Activated effector memory CD4-positive, alpha-beta T cell treated with anti-CD3 and anti-CD28 coated beads, Interleukin-2, amount 50 U/mL, for 16 hours (primary cell): ENCODE measurements around the gene MAP2K5.
"Not testable (repeated sequence)": the region's sequence is repeated elsewhere in the genome, so short reads cannot be mapped to it uniquely, and the experiment has no call there.

ENCODE experiments used
- DNase-seq: peaks from one replicate; pipeline ENCODE4 v3.0.0-alpha.2; 2020

Gene MAP2K5

GRCh38 chr15:67605871-67606270 lies 63.4 kb downstream of the MAP2K5 start:
- DNase-seq, result no peak

DNA sequence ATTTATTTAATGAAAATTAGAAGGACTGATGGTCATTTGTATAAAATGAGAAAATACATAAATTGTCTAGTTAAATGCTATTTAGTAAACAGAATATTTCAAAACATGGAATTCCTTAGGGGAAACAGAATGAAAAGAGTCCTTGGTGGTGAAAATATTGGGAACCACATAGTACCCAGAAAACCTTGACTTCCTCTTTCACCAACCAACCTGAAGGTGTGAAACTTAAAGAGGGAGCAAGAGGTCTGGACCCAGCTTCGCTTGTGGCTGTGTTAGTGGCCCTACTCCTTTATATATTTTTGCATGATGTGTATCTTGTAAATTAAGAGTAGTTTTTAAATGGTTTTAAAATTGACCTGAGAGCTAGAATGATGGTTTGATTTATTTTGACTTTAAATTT lies 64.2 kb downstream of the MAP2K5 start:
- no peak for DNase-seq

DNA sequence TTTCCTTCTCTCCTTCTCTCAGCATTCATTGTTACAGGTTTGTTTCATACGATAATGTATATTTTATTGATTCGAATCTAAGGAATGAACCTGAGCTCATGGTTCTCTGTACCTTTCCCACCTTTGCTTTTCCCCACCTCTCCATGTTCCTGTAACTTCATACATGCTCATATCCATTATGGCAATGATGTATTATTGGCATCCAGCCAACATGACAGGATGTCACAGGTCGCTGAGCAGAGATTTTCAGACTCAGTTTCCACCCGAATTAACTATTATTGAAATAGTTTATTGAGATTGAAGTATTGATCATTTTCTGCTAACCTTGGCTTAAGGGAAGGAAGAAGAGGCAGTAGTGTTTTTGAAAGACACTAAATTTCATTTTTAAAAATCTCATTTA lies 64.8 kb downstream of the MAP2K5 start:
- no peak for DNase-seq

- no peak for DNase-seq
Measured at GRCh38 chr15:67607959-67608637, 65.6 kb downstream of the MAP2K5 start.

- DNase-seq, result no peak
Measured at GRCh38 chr15:67608638-67608959, 66.1 kb downstream of the MAP2K5 start.

DNA sequence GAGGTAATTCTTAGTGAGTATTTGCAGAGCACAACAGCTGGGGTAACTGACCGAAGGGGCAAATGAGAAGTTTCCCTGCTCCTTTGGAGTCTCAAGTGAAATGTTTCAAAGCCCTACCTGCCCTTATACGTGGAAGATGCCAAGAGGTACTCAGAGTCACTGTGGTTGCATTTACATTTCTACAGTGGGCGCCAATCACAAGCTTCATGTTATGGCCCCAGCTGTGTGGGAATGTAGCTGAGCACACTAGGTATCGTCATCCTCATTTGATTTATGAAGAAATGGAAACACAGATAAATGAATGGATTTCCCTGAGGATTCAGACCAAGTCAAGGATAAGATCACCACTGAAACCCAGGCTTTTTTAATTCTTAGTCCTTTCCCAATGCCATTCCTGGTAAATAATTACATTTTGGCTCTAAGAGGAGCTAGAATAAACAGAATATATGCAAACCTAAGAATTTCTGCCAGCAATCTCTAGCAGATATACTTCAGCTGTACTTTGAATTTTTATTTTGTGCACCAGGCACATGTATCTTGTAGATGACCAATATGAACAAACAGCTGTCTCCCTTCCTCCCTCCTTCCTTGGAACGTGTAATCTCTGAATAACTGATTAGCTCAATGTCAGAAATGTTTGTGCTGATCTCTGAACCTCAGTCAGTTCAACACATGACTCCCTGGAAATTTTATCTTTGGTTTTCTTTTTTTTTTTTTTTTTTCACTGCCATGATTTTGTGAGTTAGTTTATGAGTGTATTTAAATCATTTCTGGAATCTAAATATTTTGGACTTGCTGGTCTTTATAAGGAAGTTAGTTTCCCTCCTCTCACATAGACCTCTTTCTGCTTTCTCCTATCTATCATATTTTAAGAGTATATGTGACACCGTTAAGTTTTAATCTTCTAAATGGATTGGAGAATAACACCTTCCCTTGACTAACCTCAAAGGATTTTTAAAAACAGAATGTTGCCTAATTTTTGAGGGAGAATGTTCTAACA lies 69.2 kb downstream of the MAP2K5 start:
- no peak for DNase-seq

- DNase-seq, result no peak
Measured at GRCh38 chr15:67613211-67613610, 70.7 kb downstream of the MAP2K5 start.

- DNase-seq, result no peak
Measured at GRCh38 chr15:67613708-67614107, 71.2 kb downstream of the MAP2K5 start.

- DNase-seq, result not testable (repeated sequence)
Measured at GRCh38 chr15:67615131-67615534, 72.6 kb downstream of the MAP2K5 start.

- no peak for DNase-seq
Measured at GRCh38 chr15:67618297-67618696, 75.8 kb downstream of the MAP2K5 start.

GRCh38 chr15:67622110-67622509 lies 79.6 kb downstream of the MAP2K5 start:
- DNase-seq, result no peak

- no peak for DNase-seq
Measured at GRCh38 chr15:67632261-67632660, 89.8 kb downstream of the MAP2K5 start.

GRCh38 chr15:67635950-67636349 lies 93.4 kb downstream of the MAP2K5 start:
- not testable (repeated sequence) for DNase-seq

- no peak for DNase-seq
Measured at GRCh38 chr15:67639591-67639990, 97.1 kb downstream of the MAP2K5 start.

DNA sequence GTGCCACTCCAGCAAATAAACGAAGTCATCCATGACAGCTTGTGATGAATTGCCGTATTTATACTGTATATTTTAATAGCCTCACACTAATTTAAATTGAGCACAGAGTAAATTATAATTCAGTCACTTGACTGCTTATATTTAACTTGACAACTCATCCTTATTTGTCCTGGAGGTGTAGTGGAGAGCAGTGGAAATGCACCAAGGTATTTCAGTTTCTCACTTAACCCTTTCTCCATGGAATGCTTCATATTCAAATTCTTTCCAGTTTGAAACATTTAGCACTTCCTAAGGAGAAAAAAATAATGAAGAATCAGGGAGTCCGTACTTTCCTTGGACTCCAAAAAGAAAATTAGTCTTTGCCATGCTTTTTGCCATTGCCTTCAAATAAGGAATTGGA lies 99.0 kb downstream of the MAP2K5 start:
- no peak for DNase-seq

GRCh38 chr15:67646847-67647246 lies 104.3 kb downstream of the MAP2K5 start:
- no peak for DNase-seq

- DNase-seq, result no peak
Measured at GRCh38 chr15:67652586-67652985, 110.1 kb downstream of the MAP2K5 start.

- DNase-seq, result no peak
Measured at GRCh38 chr15:67660446-67660845, 117.9 kb downstream of the MAP2K5 start.

GRCh38 chr15:67660874-67661606 lies 118.5 kb downstream of the MAP2K5 start:
- no peak for DNase-seq

DNA sequence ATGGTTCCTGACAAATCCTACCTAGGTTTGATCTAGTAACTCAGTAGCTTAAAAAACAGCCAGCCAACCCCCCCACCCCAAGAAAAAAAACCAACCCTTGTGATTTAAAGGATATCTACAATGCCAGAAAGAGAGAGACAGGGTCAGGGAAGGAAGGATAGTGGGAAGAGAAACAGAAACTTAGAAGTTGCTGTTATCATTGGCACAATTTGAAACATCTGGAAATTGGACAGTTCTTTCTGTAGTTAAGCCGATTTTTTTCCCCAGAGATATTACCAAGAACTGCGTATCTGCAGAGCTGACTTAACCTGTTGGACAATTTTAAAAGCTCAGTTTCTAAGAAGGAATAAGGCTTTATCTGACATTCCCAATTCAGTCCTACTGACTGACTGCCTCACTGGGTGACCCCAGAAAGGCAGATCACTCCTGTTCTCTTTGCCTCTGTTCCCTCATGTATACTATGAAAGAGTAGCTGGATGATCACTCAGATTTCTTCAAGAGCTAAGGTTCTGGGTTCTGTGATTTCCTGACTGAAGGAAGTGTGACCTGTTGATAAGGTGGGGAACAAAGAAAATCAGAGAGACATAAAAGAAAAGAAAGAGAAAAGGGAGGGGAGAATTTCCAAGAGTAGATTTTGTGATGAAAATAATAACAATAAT lies 128.3 kb downstream of the MAP2K5 start:
- no peak for DNase-seq

DNA sequence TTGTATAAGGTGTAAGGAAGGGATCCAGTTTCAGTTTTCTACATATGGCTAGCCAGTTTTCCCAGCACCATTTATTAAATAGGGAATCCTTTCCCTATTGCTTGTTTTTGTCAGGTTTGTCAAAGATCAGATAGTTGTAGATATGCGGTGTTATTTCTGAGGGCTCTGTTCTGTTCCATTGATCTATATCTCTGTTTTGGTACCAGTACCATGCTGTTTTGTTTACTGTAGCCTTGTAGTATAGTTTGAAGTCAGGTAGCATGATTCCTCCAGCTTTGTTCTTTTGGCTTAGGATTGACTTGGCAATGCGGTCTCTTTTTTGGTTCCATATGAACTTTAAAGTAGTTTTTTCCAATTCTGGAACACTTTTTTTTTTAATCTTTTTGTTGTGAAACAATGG lies 130.3 kb downstream of the MAP2K5 start:
- not testable (repeated sequence) for DNase-seq

DNA sequence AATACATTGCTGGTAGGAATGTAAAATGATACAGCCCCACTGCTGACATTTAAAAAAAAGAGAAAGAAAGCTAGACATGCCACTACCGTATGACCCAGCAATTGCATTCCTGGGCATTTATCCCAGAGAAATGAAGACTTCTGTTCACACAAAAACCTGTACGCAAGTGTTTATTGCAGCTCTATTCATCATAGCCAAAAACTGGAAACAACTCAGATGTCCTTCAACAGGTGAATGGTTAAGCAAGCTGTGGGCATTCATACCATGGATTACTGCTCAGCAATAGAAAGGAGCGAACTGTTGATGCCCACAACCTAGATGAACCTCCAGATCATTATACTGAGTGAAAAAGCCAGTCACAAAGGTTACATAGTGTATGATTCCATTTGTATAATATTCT lies 132.5 kb downstream of the MAP2K5 start:
- no peak for DNase-seq

DNA sequence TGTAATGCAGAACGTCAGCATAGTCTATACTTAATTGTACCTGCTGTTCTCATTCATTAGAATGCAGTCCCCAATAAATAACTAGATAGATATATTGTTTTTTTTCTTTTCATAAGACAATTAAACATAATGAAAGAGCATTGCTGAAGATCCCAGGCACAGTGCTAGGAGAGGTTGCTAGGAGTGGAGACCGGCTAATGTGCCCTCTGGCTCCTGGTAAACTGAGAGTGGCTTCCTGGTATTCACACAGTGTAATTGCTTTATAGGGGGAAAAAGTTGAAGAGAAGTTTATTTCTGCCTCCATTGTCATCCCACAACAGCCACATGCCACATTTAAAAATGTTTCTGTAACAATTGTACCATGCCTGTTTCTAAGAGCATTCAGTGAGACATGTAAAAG lies 135.6 kb downstream of the MAP2K5 start:
- DNase-seq, result no peak
